RWPE2 (cell line): ENCODE results near the gene XRCC5.

ENCODE experiments used
- ATAC-seq: fragments of 200-7000 bp; cut with Tn5 transposase; 3 replicates; pipeline ENCODE4 v1.9.1; 2021; ENCODE audit warnings: low read depth
- DNase-seq: peaks from one replicate; pipeline ENCODE4 v3.0.0-alpha.2; 2020; ENCODE audit warnings: low spot score
- H3K27ac ChIP-seq: fragments of 450-650 bp; 2 replicates; pipeline ENCODE4 v1.5.1; 2017; ENCODE audit warnings: mild to moderate bottlenecking; ENCODE audit not compliant: poor library complexity, severe bottlenecking
- H3K27me3 ChIP-seq: fragments of 250-450 bp; sonication (Bioruptor Pico); 2 replicates; pipeline ENCODE4 v1.5.1; 2021; ENCODE audit warnings: mild to moderate bottlenecking, moderate library complexity; ENCODE audit not compliant: insufficient read depth, poor library complexity, severe bottlenecking
- H3K36me3 ChIP-seq: fragments of 250-450 bp; sonication (Bioruptor Pico); 2 replicates; pipeline ENCODE4 v1.5.1; 2020; ENCODE audit warnings: low read depth, mild to moderate bottlenecking, moderate library complexity
- H3K4me1 ChIP-seq: fragments of 250-450 bp; sonication (Bioruptor Pico); 2 replicates; pipeline ENCODE4 v1.5.1; 2021; ENCODE audit warnings: mild to moderate bottlenecking, moderate library complexity; ENCODE audit not compliant: insufficient read depth, poor library complexity, severe bottlenecking
- H3K4me3 ChIP-seq: fragments of 250-450 bp; sonication (Bioruptor Pico); 2 replicates; pipeline ENCODE4 v1.5.1; 2021; ENCODE audit warnings: mild to moderate bottlenecking, moderate library complexity; ENCODE audit not compliant: severe bottlenecking
- H3K9me3 ChIP-seq: fragments of 250-450 bp; sonication (Bioruptor Pico); 2 replicates; pipeline ENCODE4 v1.5.1; 2021; ENCODE audit warnings: mild to moderate bottlenecking, moderate library complexity; ENCODE audit not compliant: severe bottlenecking
- TF ChIP-seq, protein P1 (sequence below): fragments of 450-650 bp; IDR thresholded peaks from one replicate; pipeline ENCODE4 v1.5.1; 2017; ENCODE audit warnings: mild to moderate bottlenecking, moderate library complexity; ENCODE audit not compliant: poor library complexity, severe bottlenecking

Gene XRCC5

DNA sequence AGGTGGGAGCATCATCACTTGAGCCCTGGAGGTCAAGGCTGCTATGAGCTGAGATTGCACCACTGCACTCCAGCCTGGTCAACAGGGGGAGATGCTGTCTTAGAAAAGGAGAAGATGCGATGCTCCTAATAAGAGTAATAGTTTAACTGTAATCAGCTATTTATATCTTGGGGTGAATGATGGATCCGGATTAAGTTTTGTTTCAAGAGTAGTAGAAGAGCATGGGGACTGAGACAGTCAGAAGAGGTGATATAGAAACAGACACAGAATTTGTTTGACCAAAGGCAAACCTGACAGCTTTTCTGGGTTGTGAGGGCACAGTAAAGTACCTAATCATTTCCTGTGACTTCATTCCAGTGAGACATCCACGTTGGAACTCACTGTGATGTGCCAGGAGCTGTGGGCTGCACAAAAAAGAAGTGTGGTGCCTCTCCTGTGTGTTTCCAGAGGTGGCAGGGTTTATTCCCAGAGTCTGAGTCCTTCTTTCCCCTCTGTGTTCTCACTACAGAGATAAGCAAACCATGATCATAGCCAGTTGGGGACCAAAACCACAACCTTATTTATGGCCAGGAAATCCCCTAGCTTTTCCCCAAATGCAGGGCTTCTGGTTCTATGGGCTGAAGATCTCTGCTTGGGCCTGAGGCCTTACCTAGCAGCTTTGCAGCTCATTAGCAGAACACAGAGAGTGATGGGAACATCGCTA, 113.7 kb downstream of the XRCC5 start:
- DNase-seq, result no peak

DNA sequence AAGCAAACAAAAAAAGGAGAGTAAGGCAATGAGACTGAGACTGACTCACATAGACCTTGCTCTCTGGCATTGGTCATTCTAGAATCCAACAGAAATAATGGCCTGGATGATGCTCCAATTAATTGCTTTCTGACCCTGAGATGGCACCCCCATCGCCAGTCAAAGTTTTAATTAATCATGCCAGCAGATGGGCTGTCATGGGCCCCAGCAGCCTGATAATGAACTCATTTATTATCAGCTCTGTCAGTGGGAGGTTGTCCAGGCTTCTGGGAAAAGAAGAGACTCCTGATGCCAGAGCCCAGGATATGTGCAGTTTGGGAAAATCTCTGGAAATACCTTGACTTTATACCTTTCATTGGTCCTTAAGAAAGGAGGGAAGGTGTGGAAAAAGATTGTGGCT, 115.2 kb downstream of the XRCC5 start:
- Histone ChIP-seq H3K9me3 (no peaks in the 10 kb centered on the region), H3K4me1 (peaks cover 13% of the 10 kb centered on the region), H3K4me3 (no peak overlapping the region), H3K36me3 (no peaks in the 10 kb centered on the region), H3K27me3 (no peaks in the 10 kb centered on the region), H3K27ac (no peak overlapping the region)
- TF ChIP-seq, protein P1, sequence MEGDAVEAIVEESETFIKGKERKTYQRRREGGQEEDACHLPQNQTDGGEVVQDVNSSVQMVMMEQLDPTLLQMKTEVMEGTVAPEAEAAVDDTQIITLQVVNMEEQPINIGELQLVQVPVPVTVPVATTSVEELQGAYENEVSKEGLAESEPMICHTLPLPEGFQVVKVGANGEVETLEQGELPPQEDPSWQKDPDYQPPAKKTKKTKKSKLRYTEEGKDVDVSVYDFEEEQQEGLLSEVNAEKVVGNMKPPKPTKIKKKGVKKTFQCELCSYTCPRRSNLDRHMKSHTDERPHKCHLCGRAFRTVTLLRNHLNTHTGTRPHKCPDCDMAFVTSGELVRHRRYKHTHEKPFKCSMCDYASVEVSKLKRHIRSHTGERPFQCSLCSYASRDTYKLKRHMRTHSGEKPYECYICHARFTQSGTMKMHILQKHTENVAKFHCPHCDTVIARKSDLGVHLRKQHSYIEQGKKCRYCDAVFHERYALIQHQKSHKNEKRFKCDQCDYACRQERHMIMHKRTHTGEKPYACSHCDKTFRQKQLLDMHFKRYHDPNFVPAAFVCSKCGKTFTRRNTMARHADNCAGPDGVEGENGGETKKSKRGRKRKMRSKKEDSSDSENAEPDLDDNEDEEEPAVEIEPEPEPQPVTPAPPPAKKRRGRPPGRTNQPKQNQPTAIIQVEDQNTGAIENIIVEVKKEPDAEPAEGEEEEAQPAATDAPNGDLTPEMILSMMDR, result no peak
- no peak for ATAC-seq
- DNase-seq, result no peak

More for the DNA sequence above, 113.7 kb downstream of the XRCC5 start:
- peak; percentile 28; the same call in 1 of the 3 replicates for ATAC-seq
- TF ChIP-seq, protein P1, result peak; percentile 31
- H3K27ac ChIP-seq, result peak overlapping the region; percentile 48
- H3K27me3 ChIP-seq, result no peaks in the 10 kb centered on the region
- no peak overlapping the region for H3K4me3 ChIP-seq
- no peaks in the 10 kb centered on the region for H3K36me3 ChIP-seq
- no peaks in the 10 kb centered on the region for H3K9me3 ChIP-seq
- H3K4me1 ChIP-seq, result peaks cover 19% of the 10 kb centered on the region

DNA sequence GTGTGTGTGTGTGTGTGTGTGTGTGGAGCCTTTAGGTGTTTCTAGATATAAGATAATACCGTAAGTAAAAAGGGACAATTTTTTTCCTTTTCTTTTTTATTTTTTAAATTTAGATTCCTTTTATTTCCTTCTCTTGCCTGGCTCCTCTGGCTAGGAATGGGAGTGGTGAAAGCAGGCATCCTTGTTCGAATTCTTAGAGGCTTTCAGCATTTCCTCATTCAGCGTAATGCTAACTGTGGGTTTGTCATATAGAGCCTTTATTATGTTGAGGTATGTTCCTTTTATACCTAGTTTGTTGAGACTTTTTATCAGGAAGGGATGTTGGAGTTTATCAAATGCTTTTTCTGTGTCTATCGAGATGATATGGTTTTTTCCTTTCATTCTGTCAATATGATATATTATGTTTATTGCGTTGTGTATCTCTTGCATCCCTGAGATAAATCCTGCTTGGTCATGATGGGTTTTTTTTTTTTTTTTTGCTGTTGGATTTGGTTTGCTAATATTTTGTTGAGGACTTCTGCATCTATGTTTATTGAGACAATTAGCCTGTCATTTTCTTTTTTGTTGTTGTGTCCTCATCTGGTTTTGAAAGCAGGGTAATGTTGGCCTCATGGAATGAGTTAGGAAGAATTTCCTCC, 120.2 kb downstream of the XRCC5 start:
- Histone ChIP-seq H3K4me1 (no peaks in the 10 kb centered on the region), H3K27ac (no peak overlapping the region), H3K4me3 (no peak overlapping the region), H3K9me3 (peaks cover 8% of the 10 kb centered on the region), H3K27me3 (no peaks in the 10 kb centered on the region), H3K36me3 (no peaks in the 10 kb centered on the region)
- no peak for ATAC-seq
- no peak for DNase-seq
- TF ChIP-seq, protein P1, result no peak

DNA sequence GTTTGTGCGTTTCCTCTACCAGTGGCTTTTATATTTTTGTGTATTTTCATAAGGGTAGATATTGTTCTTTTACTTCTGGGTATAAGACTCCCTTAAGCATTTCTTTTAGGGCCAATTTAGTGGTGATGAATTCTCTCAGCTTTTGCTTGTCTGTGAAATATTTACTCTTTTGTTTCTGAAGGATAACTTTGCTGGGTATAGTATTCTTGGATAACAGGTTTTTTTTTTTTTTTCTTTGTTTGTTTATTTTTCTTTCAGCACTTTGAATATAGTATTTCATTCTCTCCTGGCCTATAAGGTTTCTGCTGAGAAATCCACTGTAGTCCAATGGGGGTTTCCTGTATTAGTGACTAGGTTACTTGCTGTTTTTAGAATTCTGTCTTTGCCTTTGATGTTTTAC, 122.7 kb downstream of the XRCC5 start:
- ATAC-seq, result no peak
- no peaks in the 10 kb centered on the region for H3K27me3 ChIP-seq

More for the DNA sequence above, 122.7 kb downstream of the XRCC5 start:
- Histone ChIP-seq H3K27ac (no peak overlapping the region), H3K4me1 (no peaks in the 10 kb centered on the region), H3K36me3 (no peaks in the 10 kb centered on the region), H3K4me3 (no peak overlapping the region), H3K9me3 (peaks cover 8% of the 10 kb centered on the region)
- no peak for DNase-seq
- TF ChIP-seq, protein P1, result no peak
